Measurements from ENCODE around the gene DCAF16.

DNA sequence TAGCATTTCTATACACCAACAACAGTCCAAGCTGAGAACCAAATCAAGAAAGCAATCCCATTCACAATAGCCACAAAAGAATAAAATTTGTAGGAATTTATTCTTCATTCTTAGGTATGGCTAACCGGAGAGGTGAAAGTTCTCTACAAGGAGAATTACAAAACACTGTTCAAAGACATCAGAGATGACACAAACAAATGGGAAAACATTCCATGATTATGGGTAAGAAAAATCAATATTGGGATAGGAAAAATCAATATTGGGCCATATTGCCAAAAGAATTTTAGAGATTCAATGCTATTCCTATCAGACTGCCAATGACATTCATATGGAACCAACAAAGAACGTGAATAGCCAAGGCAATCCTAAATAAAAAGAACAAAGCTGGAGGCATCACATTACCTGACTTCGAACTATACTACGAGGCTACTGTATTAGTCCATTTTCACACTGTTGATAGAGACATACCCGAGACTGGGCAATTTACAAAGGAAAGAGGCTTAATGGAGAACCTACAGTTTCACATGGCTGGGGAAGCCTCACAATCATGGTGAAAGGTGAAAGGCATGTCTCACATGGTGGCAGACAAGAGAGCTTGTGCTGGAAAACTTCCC is 49.3 kb upstream of the DCAF16 start:
- TF ChIP-seq POLR2AphosphoS5 (IDR thresholded peaks at IDR 0.05; ENCODE audit: low read depth, low read length): no peak
- no peak for TF ChIP-seq TAF1 (IDR thresholded peaks at IDR 0.05; ENCODE audit: borderline replicate concordance, insufficient read depth, low read length)
- TF ChIP-seq, protein P1, sequence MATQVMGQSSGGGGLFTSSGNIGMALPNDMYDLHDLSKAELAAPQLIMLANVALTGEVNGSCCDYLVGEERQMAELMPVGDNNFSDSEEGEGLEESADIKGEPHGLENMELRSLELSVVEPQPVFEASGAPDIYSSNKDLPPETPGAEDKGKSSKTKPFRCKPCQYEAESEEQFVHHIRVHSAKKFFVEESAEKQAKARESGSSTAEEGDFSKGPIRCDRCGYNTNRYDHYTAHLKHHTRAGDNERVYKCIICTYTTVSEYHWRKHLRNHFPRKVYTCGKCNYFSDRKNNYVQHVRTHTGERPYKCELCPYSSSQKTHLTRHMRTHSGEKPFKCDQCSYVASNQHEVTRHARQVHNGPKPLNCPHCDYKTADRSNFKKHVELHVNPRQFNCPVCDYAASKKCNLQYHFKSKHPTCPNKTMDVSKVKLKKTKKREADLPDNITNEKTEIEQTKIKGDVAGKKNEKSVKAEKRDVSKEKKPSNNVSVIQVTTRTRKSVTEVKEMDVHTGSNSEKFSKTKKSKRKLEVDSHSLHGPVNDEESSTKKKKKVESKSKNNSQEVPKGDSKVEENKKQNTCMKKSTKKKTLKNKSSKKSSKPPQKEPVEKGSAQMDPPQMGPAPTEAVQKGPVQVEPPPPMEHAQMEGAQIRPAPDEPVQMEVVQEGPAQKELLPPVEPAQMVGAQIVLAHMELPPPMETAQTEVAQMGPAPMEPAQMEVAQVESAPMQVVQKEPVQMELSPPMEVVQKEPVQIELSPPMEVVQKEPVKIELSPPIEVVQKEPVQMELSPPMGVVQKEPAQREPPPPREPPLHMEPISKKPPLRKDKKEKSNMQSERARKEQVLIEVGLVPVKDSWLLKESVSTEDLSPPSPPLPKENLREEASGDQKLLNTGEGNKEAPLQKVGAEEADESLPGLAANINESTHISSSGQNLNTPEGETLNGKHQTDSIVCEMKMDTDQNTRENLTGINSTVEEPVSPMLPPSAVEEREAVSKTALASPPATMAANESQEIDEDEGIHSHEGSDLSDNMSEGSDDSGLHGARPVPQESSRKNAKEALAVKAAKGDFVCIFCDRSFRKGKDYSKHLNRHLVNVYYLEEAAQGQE (IDR thresholded peaks at IDR 0.05; ENCODE audit: insufficient read depth in 1 of 2, low read depth in 2 of 2, low read length in 2 of 2): no peak
- no peak for TF ChIP-seq FOXP2 (optimal IDR thresholded peaks at IDR 0.05; ENCODE audit: borderline replicate concordance, extremely low read depth, extremely low read length, insufficient read depth)
- no peak for TF ChIP-seq SIN3A (IDR thresholded peaks at IDR 0.05; ENCODE audit: borderline replicate concordance, insufficient read depth, low read length)
